IMR-90 (cell line): Measurements from ENCODE around the gene ATXN10. TPM values are rescaled to one million over a fixed set of nuclear protein-coding genes. Genes with fewer than 3 reads are reported as not detected.

Experiments
- ATAC-seq: fragments of 200-7000 bp; cut with Tn5 transposase; 2 replicates; pipeline ENCODE4 v1.9.1; 2020; ENCODE audit warnings: low read depth, mild to moderate bottlenecking, moderate library complexity
- BruUV-seq: library from RNA; stranded (reverse); fragments of 400-500 nt; replicated peaks from 2 replicates; lab custom pipeline; 2021; lab: Mats Ljungman, UMichigan
- CTCF ChIA-PET: fragments of 300-600 bp; formaldehyde crosslinking; extraction: SDS; loops from one replicate; lab custom pipeline; 2021; ENCODE audit warnings: antibody characterized with exemption; lab: Yijun Ruan, JAX
- POLR2A ChIA-PET: fragments of 300-600 bp; sonication (Branson Sonifier 250); formaldehyde crosslinking; loops from one replicate; lab custom pipeline; 2022; ENCODE audit warnings: antibody characterized with exemption; ENCODE audit not compliant: unreplicated experiment; lab: Charles Lee
- DNase-seq: peaks from one replicate; pipeline ENCODE4 v3.0.0; 2013
- H2AFZ ChIP-seq: replicated peaks from 2 replicates; pipeline ENCODE3; 2013; ENCODE audit warnings: low read length, mild to moderate bottlenecking; ENCODE audit not compliant: poor library complexity
- H2AK5ac ChIP-seq: 2 replicates; pipeline ENCODE4 v1.6.1; 2013; ENCODE audit warnings: low read depth, low read length, inconsistent platforms
- H2AK9ac ChIP-seq: replicated peaks from 2 replicates; pipeline ENCODE3; 2013; ENCODE audit warnings: mild to moderate bottlenecking, low read depth, low read length, moderate library complexity; ENCODE audit not compliant: poor library complexity
- H2BK120ac ChIP-seq: 2 replicates; pipeline ENCODE4 v1.6.1; 2013; ENCODE audit warnings: low read depth, low read length, inconsistent platforms
- H2BK15ac ChIP-seq: 3 replicates; pipeline ENCODE4 v1.6.1; 2013; ENCODE audit warnings: low read depth, low read length, inconsistent platforms
- H2BK20ac ChIP-seq: 2 replicates; pipeline ENCODE4 v1.6.1; 2013; ENCODE audit warnings: low read depth, mild to moderate bottlenecking, inconsistent platforms, low read length, moderate library complexity
- H2BK5ac ChIP-seq: 2 replicates; pipeline ENCODE4 v1.6.1; 2013; ENCODE audit warnings: mild to moderate bottlenecking, low read depth, low read length, inconsistent platforms; ENCODE audit not compliant: poor library complexity, severe bottlenecking
- H3K14ac ChIP-seq: replicated peaks from 2 replicates; pipeline ENCODE4 v1.6.1; 2013; ENCODE audit warnings: low read depth, low read length, inconsistent platforms
- H3K18ac ChIP-seq: 2 replicates; pipeline ENCODE4 v1.6.1; 2013; ENCODE audit warnings: low read depth, low read length, control low read depth
- H3K23ac ChIP-seq: 2 replicates; pipeline ENCODE4 v1.6.1; 2013; ENCODE audit warnings: low read depth, low read length, inconsistent platforms
- H3K27ac ChIP-seq: 2 replicates; pipeline ENCODE4 v1.5.1; 2013; ENCODE audit warnings: mild to moderate bottlenecking, control low read depth, low read length; ENCODE audit not compliant: insufficient read depth
- H3K27me3 ChIP-seq: 2 replicates; pipeline ENCODE4 v1.6.1; 2013; ENCODE audit warnings: low read length; ENCODE audit not compliant: control insufficient read depth, insufficient read depth
- H3K36me3 ChIP-seq: 2 replicates; pipeline ENCODE4 v1.6.1; 2013; ENCODE audit warnings: low read length, mixed read lengths; ENCODE audit not compliant: control insufficient read depth, insufficient read depth
- H3K4ac ChIP-seq: 2 replicates; pipeline ENCODE4 v1.6.1; 2013; ENCODE audit warnings: low read depth, low read length, inconsistent platforms
- H3K4me1 ChIP-seq: 2 replicates; pipeline ENCODE4 v1.6.1; 2013; ENCODE audit warnings: low read length, mixed read lengths; ENCODE audit not compliant: control insufficient read depth, insufficient read depth
- H3K4me2 ChIP-seq: 2 replicates; pipeline ENCODE4 v1.6.1; 2013; ENCODE audit warnings: low read depth, mild to moderate bottlenecking, control low read depth, low read length, moderate library complexity
- H3K4me3 ChIP-seq: 2 replicates; pipeline ENCODE4 v1.5.1; 2013; ENCODE audit warnings: low read depth, mild to moderate bottlenecking, control low read depth, low read length, moderate library complexity; ENCODE audit not compliant: insufficient read depth
- H3K56ac ChIP-seq: 2 replicates; pipeline ENCODE4 v1.6.1; 2013; ENCODE audit warnings: low read length, inconsistent platforms; ENCODE audit not compliant: insufficient read depth; ENCODE audit errors: extremely low read depth
- H3K79me1 ChIP-seq, 2 experiments: 2 replicates each; pipeline ENCODE4 v1.6.1; 2013; ENCODE audit warnings: low read length in 2 of 2, inconsistent platforms in 1 of 2, low read depth in 1 of 2
- H3K9ac ChIP-seq: 2 replicates; pipeline ENCODE4 v1.6.1; 2013; ENCODE audit warnings: low read depth, low read length, control low read depth
- H3K9me1 ChIP-seq: 2 replicates; pipeline ENCODE4 v1.6.1; 2013; ENCODE audit warnings: low read length, inconsistent platforms; ENCODE audit not compliant: insufficient read depth
- H3K9me3 ChIP-seq: 2 replicates; pipeline ENCODE4 v1.6.1; 2013; ENCODE audit warnings: low read length; ENCODE audit not compliant: control insufficient read depth, insufficient read depth
- H4K20me1 ChIP-seq: 2 replicates; pipeline ENCODE4 v1.6.1; 2013; ENCODE audit warnings: low read length, inconsistent platforms; ENCODE audit not compliant: insufficient read depth
- H4K5ac ChIP-seq: 2 replicates; pipeline ENCODE4 v1.6.1; 2013; ENCODE audit warnings: mild to moderate bottlenecking, low read depth, low read length, control low read depth
- H4K8ac ChIP-seq, 2 experiments: 2 replicates each; pipeline ENCODE4 v1.6.1; 2013; ENCODE audit warnings: low read depth in 2 of 2, low read length in 2 of 2, control low read depth in 1 of 2, inconsistent platforms in 1 of 2
- H4K91ac ChIP-seq: 2 replicates; pipeline ENCODE4 v1.6.1; 2013; ENCODE audit warnings: low read depth, low read length, inconsistent platforms; ENCODE audit not compliant: insufficient read depth
- BHLHE40 ChIP-seq: fragments of 150-350 bp; IDR thresholded peaks from 2 replicates; pipeline ENCODE4 v1.6.1; 2016; ENCODE audit warnings: mild to moderate bottlenecking, low read depth, low read length
- CEBPB ChIP-seq: IDR thresholded peaks from 2 replicates; pipeline ENCODE4 v1.6.1; 2012; ENCODE audit warnings: low read depth, low read length, improper control_type of control experiment
- CHD1 ChIP-seq: IDR thresholded peaks from 2 replicates; pipeline ENCODE4 v1.6.1; 2012; ENCODE audit warnings: low read depth, low read length, improper control_type of control experiment
- CTCF ChIP-seq: conservative IDR thresholded peaks from 2 replicates; pipeline ENCODE4 v1.5.1; 2012; ENCODE audit warnings: mild to moderate bottlenecking, low read depth, low read length, improper control_type of control experiment
- ELK1 ChIP-seq: fragments of 150-350 bp; IDR thresholded peaks from 2 replicates; pipeline ENCODE4 v1.6.1; 2016; ENCODE audit warnings: low read depth, mild to moderate bottlenecking, low read length, moderate library complexity, borderline replicate concordance
- FOS ChIP-seq: fragments of 150-350 bp; IDR thresholded peaks from 2 replicates; pipeline ENCODE4 v1.6.1; 2016; ENCODE audit warnings: low read depth, low read length
- MAFK ChIP-seq: IDR thresholded peaks from 2 replicates; pipeline ENCODE4 v1.6.1; 2012; ENCODE audit warnings: low read depth, low read length, improper control_type of control experiment
- MAZ ChIP-seq: IDR thresholded peaks from 2 replicates; pipeline ENCODE4 v1.6.1; 2012; ENCODE audit warnings: low read depth, mild to moderate bottlenecking, low read length, improper control_type of control experiment, moderate library complexity, borderline replicate concordance
- MXI1 ChIP-seq: IDR thresholded peaks from 2 replicates; pipeline ENCODE4 v1.6.1; 2012; ENCODE audit warnings: low read depth, mild to moderate bottlenecking, low read length, moderate library complexity, borderline replicate concordance
- NFE2L2 ChIP-seq: fragments of 150-350 bp; IDR thresholded peaks from 2 replicates; pipeline ENCODE4 v1.6.1; 2016; ENCODE audit warnings: low read depth, mild to moderate bottlenecking, low read length
- POLR2A ChIP-seq: IDR thresholded peaks from 2 replicates; pipeline ENCODE4 v1.6.1; 2012; ENCODE audit warnings: mild to moderate bottlenecking, low read depth, low read length
- RAD21 ChIP-seq: IDR thresholded peaks from 2 replicates; pipeline ENCODE4 v1.6.1; 2012; ENCODE audit warnings: low read length, improper control_type of control experiment
- RCOR1 ChIP-seq: IDR thresholded peaks from 2 replicates; pipeline ENCODE4 v1.6.1; 2012; ENCODE audit warnings: mild to moderate bottlenecking, low read length, improper control_type of control experiment; ENCODE audit not compliant: insufficient replicate concordance
- RFX5 ChIP-seq: IDR thresholded peaks from 2 replicates; pipeline ENCODE4 v1.8.0; 2012; ENCODE audit warnings: low read depth, mild to moderate bottlenecking, low read length, moderate library complexity
- SMC3 ChIP-seq: fragments of 150-350 bp; IDR thresholded peaks from 2 replicates; pipeline ENCODE4 v1.6.1; 2016; ENCODE audit warnings: low read depth, mild to moderate bottlenecking, antibody characterized with exemption, low read length, moderate library complexity
- USF2 ChIP-seq: fragments of 150-350 bp; IDR thresholded peaks from 2 replicates; pipeline ENCODE4 v1.6.1; 2017; ENCODE audit warnings: mild to moderate bottlenecking, antibody characterized with exemption, low read length, low read depth
- WGBS, 2 experiments: methylation state at CpG; one replicate each; pipeline versions ENCODE4 v1.1.5 to v1.1.7; 2013; ENCODE audit warnings: missing lambda C conversion rate in 2 of 2; ENCODE audit not compliant: insufficient read length in 1 of 2; ENCODE audit errors: extremely low coverage in 2 of 2; 5-methylcytosine and 5-hydroxymethylcytosine counted together
- dilution Hi-C: fragments of 300-500 bp; cut with HindIII; formaldehyde crosslinking; loops from one replicate; pipeline ENCODE4 v1.14.3; 2018; ENCODE audit warnings: low sequenced_read_pairs; ENCODE audit not compliant: unreplicated experiment
- in situ Hi-C: fragments of 300-500 bp; cut with MboI; formaldehyde crosslinking; loops from 3 replicates; pipeline ENCODE4 v1.14.3; 2019; ENCODE audit warnings: low sequenced_read_pairs, inconsistent platforms, mixed read lengths
- intact Hi-C: fragments of 100-400 bp; cut with micrococcal nuclease; formaldehyde crosslinking; loops from 2 replicates; pipeline ENCODE4 v1.10.0; 2022
- polyA plus RNA-seq, 3 experiments: library from polyadenylated mRNA; depleted of rRNA; stranded (reverse); fragments of >200 nt; gene quantifications; 2 replicates each; pipeline ENCODE4 v1.2.3, GENCODE V29; 2012; ENCODE audit warnings: low replicate concordance in 1 of 3
- total RNA-seq: library from RNA; depleted of rRNA; stranded (reverse); fragments of >200 nt; gene quantifications from 2 replicates; pipeline ENCODE4 v1.2.3, GENCODE V29; 2012

ATXN10 gene
- total and polyA plus RNA-seq, 2 of the 4 experiments (the other 2 are of a cell fraction): 116 to 231 TPM

GRCh38 chr22:45819305-45819704 lies 147.7 kb downstream of the ATXN10 start:
- H4K8ac ChIP-seq: no peak overlapping the region
- H4K5ac ChIP-seq: no peak overlapping the region
- H3K4me3 ChIP-seq: no peak overlapping the region
- H4K20me1 ChIP-seq: peaks cover 11% of the 10 kb centered on the region; the same call in 1 of the 2 replicates
- H2AK9ac ChIP-seq: no peak overlapping the region
- no peaks in the 10 kb centered on the region for H3K9me3 ChIP-seq
- peaks cover 6% of the 10 kb centered on the region; the same call in 1 of the 2 replicates for H3K4me1 ChIP-seq
- H3K9ac ChIP-seq: no peak overlapping the region
- POLR2A ChIA-PET: no interaction called here
- intact Hi-C loops (no loop called here), dilution Hi-C loops (no loop called here), in situ Hi-C loops (no loop called here)
- H2BK20ac ChIP-seq: no peak overlapping the region
- H3K79me1 ChIP-seq: peaks cover 26 to 59% of the 10 kb centered on the region in 2 experiments
- H3K27me3 ChIP-seq: no peaks in the 10 kb centered on the region
- WGBS, 2 experiments: no CpG with 5 or more reads among the region's 5 CpGs
- H2BK15ac ChIP-seq: peak overlapping the region; percentile 21; the same call in 1 of the 3 replicates
- no peak overlapping the region for H2BK5ac ChIP-seq
- ATAC-seq (no peak), DNase-seq (no peak)
- H3K56ac ChIP-seq: no peak overlapping the region
- no peak overlapping the region for H3K4me2 ChIP-seq
- no peak overlapping the region for H2BK120ac ChIP-seq
- H3K27ac ChIP-seq: no peak overlapping the region
- no peak overlapping the region for H4K91ac ChIP-seq
- no peak overlapping the region for H3K18ac ChIP-seq
- H3K4ac ChIP-seq: no peak overlapping the region
- H2AFZ ChIP-seq: peak overlapping the region; percentile 47
- TF ChIP-seq POLR2A: no peak
- TF ChIP-seq SMC3: no peak
- no peak for TF ChIP-seq USF2
- no peak for TF ChIP-seq MAFK
- TF ChIP-seq BHLHE40: no peak
- TF ChIP-seq NFE2L2: no peak
- no peak for TF ChIP-seq MXI1
- TF ChIP-seq ELK1: no peak
- TF ChIP-seq RAD21: no peak
- no peak for TF ChIP-seq RFX5
- no peak for TF ChIP-seq CHD1
- TF ChIP-seq RCOR1: no peak
- TF ChIP-seq CTCF: no peak
- TF ChIP-seq CEBPB: no peak
- TF ChIP-seq MAZ: no peak
- TF ChIP-seq FOS: no peak
- H2AK5ac ChIP-seq: no peak overlapping the region
- peaks cover 13% of the 10 kb centered on the region for H3K9me1 ChIP-seq
- 0 out of 2 replicates have a peak overlapping the region, but pooled peaks have one; percentile 51 for H3K23ac ChIP-seq
- CTCF ChIA-PET: no interaction called here
- H3K36me3 ChIP-seq: peaks cover 21% of the 10 kb centered on the region
- no peak overlapping the region for H3K14ac ChIP-seq
- BruUV-seq: no TSS peak
